ENCODE results near the gene FAM78A. TPM values are rescaled to one million over a fixed set of nuclear protein-coding genes. Genes with fewer than 3 reads are reported as not detected.
"Not testable (repeated sequence)": the region's sequence is repeated elsewhere in the genome, so short reads cannot be mapped to it uniquely, and the experiment has no call there.

Gene FAM78A
- total and polyA plus RNA-seq, 7 experiments from 2014 or later = 10.5 to 114 (median 66.0) TPM

DNA sequence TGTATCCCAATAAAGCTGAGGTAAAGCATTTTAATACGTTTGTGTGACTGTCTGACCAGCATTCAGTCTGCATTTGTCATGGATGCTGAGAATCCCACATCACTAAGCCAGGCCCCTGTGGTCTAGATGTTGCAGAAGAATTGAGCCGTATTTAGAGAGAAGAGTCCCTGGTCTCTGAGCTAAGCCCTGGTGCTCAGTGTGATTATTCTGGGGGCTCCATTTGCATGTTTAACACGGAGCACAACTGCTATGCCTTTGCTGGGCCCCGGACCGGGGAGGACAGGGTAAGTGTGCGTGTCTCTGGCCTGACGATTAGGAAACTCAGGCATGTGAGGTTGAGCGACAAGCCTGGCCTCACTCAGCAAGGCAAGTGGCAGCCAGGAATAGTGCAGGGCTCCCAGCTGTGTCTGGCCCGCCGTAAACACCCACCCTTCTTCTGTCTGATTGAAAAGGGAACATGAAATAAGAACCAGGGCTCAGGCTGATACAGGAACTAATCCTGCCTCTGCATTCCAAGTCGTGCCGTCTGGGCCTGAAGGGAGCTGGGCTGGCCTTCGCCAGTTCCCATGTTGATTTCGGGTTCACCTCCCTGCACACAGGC is 22.3 kb downstream of the FAM78A start:
- Mint-ChIP-seq H3K4me1 (peaks cover 13 to 74% (median 57%) of the 10 kb centered on the region in 7 donors), H3K4me3 (peak overlapping the region; percentile 23 to 87 (median 52)), H3K9me3 (peaks cover 0 to 3% (median 0%) of the 10 kb centered on the region in 11 donors), H3K36me3 (peaks cover 0 to 7% (median 0%) of the 10 kb centered on the region in 5 donors), H3K27ac (peak overlapping the region; percentile 80 to 99 (median 96)), H3K27me3 (no peaks in the 10 kb centered on the region)
- ChIA-PET POLR2A (interaction anchor here (10.8 to 20.4 kb wide), 2 partner anchors 15 to 18 kb away, joined by 132 to 886 read pairs; partner anchors contain the start of gene FAM78A), CTCF (interaction anchor here (1.0 kb wide), 1 partner anchor 82 kb away, joined by 3 read pairs; no protein-coding TSS in a partner anchor)
- H3K4me1 ChIP-seq (ENCODE audit: control insufficient read depth in 2 of 2, insufficient read depth in 2 of 2, low read length in 2 of 2) = peaks cover 63 to 73% of the 10 kb centered on the region in 2 donors
- intact Hi-C loops (cut with micrococcal nuclease) = loop anchor here (2.0 to 10.0 kb wide), 4 partner anchors 77 to 481 kb away; no protein-coding TSS in a partner anchor
- peaks cover 0 to 7% (median 5%) of the 10 kb centered on the region in 3 experiments for H3K36me3 ChIP-seq (ENCODE audit: control insufficient read depth in 2 of 3, insufficient read depth in 3 of 3, low read length in 3 of 3)
- H3K27me3 ChIP-seq (ENCODE audit: control insufficient read depth in 2 of 2, insufficient read depth in 2 of 2, low read length in 2 of 2) = no peaks in the 10 kb centered on the region
- ATAC-seq (no peak), DNase-seq (peak in 1 of 9 donors; percentile 7)
- no peak overlapping the region for H3K4me3 ChIP-seq (ENCODE audit: low read length)
- peak overlapping the region; percentile 16 for H3K27ac ChIP-seq (ENCODE audit: low read depth, low read length)
- H3K9me3 ChIP-seq (ENCODE audit: control insufficient read depth in 2 of 3, low read length in 3 of 3) = no peaks in the 10 kb centered on the region

DNA sequence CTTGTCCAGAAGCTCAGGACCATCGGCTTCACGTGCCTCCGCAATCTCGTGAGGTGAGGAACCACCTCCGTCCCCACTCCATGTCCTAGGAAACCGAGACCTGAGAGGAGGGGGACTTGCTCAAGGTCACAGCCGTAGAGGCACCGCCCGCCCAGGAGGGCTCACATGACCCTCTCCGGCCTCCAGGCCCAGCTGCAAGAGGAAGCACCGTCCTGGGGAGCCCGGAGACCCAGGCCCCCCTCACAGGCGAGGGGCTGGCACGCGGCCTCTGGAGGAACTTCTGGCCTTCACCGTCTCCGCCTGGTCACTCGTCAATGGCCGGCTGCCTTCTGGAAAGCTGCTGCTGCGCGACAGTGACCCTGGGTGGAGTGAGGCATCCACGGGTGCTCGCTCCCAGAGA is 24.2 kb downstream of the FAM78A start:
- Histone ChIP-seq H3K27ac (ENCODE audit: low read depth, low read length) (peak overlapping the region; percentile 51), H3K36me3 (ENCODE audit: control insufficient read depth in 2 of 3, insufficient read depth in 3 of 3, low read length in 3 of 3) (no peaks in the 10 kb centered on the region), H3K9me3 (ENCODE audit: control insufficient read depth in 2 of 3, low read length in 3 of 3) (no peaks in the 10 kb centered on the region), H3K27me3 (ENCODE audit: control insufficient read depth in 2 of 2, insufficient read depth in 2 of 2, low read length in 2 of 2) (no peaks in the 10 kb centered on the region), H3K4me3 (ENCODE audit: low read length) (peak overlapping the region; percentile 42), H3K4me1 (ENCODE audit: control insufficient read depth in 2 of 2, insufficient read depth in 2 of 2, low read length in 2 of 2) (peaks cover 56% of the 10 kb centered on the region in 2 donors)
- peak overlapping the region in 6 of 9 donors; percentile 28 to 99 (median 94) for H3K27ac Mint-ChIP-seq
- H3K9me3 Mint-ChIP-seq = peaks cover 0 to 3% (median 0%) of the 10 kb centered on the region in 11 donors
- peaks cover 6 to 60% (median 43%) of the 10 kb centered on the region in 7 donors for H3K4me1 Mint-ChIP-seq
- POLR2A ChIA-PET = interaction anchor here (1.2 to 20.4 kb wide), 8 partner anchors 10 to 333 kb away, joined by 3 to 886 read pairs (median 6); partner anchors contain the start of gene FAM78A
- peaks cover 0 to 4% (median 0%) of the 10 kb centered on the region in 5 donors for H3K36me3 Mint-ChIP-seq
- DNase-seq (no peak), ATAC-seq (no peak)
- intact Hi-C loops (cut with micrococcal nuclease) = loop anchor here (1.0 to 10.0 kb wide), 9 partner anchors 14 to 483 kb away; no protein-coding TSS in a partner anchor
- CTCF ChIA-PET = interaction anchor here (0.6 to 2.0 kb wide), 5 partner anchors 14 to 84 kb away, joined by 3 to 9 read pairs (median 3); no protein-coding TSS in a partner anchor
- no peaks in the 10 kb centered on the region for H3K27me3 Mint-ChIP-seq
- peak overlapping the region; percentile 79 to 87 (median 85) for H3K4me3 Mint-ChIP-seq

DNA sequence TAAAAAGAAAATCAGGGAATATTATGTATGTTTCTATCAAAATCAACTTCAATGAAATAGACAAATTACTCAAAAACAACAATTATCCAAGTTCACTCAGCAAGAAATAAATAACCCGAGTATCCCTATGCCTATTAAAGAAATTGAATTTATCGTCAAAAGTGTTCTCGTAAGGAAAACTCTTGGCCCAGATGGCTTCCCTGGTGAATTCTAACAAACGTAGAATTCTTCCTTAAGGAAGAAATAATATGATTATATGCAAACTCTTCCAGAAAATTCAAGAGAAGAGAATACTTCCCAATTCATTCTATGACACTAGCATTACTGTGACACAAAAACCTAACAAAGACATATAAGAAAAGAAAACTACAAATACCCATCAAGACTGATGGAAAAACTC is 29.7 kb downstream of the FAM78A start:
- Histone ChIP-seq H3K27ac (ENCODE audit: low read depth, low read length) (no peak overlapping the region), H3K36me3 (ENCODE audit: control insufficient read depth in 2 of 3, insufficient read depth in 3 of 3, low read length in 3 of 3) (no peaks in the 10 kb centered on the region), H3K27me3 (ENCODE audit: control insufficient read depth in 2 of 2, insufficient read depth in 2 of 2, low read length in 2 of 2) (no peaks in the 10 kb centered on the region), H3K4me1 (ENCODE audit: control insufficient read depth in 2 of 2, insufficient read depth in 2 of 2, low read length in 2 of 2) (peaks cover 5% of the 10 kb centered on the region in 2 donors), H3K9me3 (ENCODE audit: control insufficient read depth in 2 of 3, low read length in 3 of 3) (no peaks in the 10 kb centered on the region), H3K4me3 (ENCODE audit: low read length) (no peak overlapping the region)
- ATAC-seq = no peak
- H3K36me3 Mint-ChIP-seq = peaks cover 0 to 12% (median 4%) of the 10 kb centered on the region in 5 donors
- ChIA-PET CTCF (interaction anchor here (0.7 kb wide), 1 partner anchor 30 kb away, joined by 4 read pairs; the partner anchor contains the start of gene FAM78A), POLR2A (interaction anchor here (1.5 to 20.4 kb wide), 3 partner anchors 8 to 23 kb away, joined by 5 to 886 read pairs (median 15); partner anchors contain the start of gene FAM78A)
- peaks cover 0 to 5% (median 0%) of the 10 kb centered on the region in 5 donors for H3K27me3 Mint-ChIP-seq
- intact Hi-C loops (cut with micrococcal nuclease) = no loop called here
- no peak for DNase-seq
- H3K9me3 Mint-ChIP-seq = peaks cover 0 to 4% (median 0%) of the 10 kb centered on the region in 11 donors
- H3K27ac Mint-ChIP-seq = no peak overlapping the region
- H3K4me3 Mint-ChIP-seq = no peak overlapping the region
- peaks cover 1 to 10% (median 5%) of the 10 kb centered on the region in 7 donors for H3K4me1 Mint-ChIP-seq

DNA sequence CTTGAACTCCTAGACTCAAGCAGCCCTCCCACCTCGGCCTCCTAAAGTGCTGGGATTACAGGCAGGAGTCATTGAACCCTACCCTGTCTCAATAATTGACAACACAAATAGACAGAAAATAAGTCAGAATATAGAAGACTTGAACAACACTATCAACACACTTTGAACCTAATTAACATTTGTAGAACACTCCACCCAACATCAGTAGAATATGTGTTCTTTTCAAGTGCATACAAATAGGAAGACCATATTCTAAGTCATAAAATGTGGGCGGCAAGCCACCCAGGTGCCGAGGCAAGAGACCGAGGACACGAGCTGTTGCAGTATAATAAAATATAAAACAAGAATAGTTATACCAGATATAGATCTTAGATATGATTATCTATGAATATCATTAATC is 32.0 kb downstream of the FAM78A start:
- Mint-ChIP-seq H3K4me1 (peaks cover 7 to 13% (median 10%) of the 10 kb centered on the region in 7 donors), H3K36me3 (peaks cover 0 to 15% (median 4%) of the 10 kb centered on the region in 5 donors)
- H3K27me3 Mint-ChIP-seq; intact Hi-C loops (cut with micrococcal nuclease); H3K9me3 ChIP-seq (ENCODE audit: control insufficient read depth in 2 of 3, low read length in 3 of 3); POLR2A ChIA-PET; H3K4me3 ChIP-seq (ENCODE audit: low read length); H3K27me3 ChIP-seq (ENCODE audit: control insufficient read depth in 2 of 2, insufficient read depth in 2 of 2, low read length in 2 of 2); H3K4me3 Mint-ChIP-seq; H3K4me1 ChIP-seq (ENCODE audit: control insufficient read depth in 2 of 2, insufficient read depth in 2 of 2, low read length in 2 of 2); H3K27ac Mint-ChIP-seq; H3K27ac ChIP-seq (ENCODE audit: low read depth, low read length); DNase-seq; H3K9me3 Mint-ChIP-seq; H3K36me3 ChIP-seq (ENCODE audit: control insufficient read depth in 2 of 3, insufficient read depth in 3 of 3, low read length in 3 of 3); ATAC-seq: not testable (repeated sequence)
- CTCF ChIA-PET = interaction anchor here (0.7 kb wide), 1 partner anchor 19 kb away, joined by 3 read pairs; no protein-coding TSS in a partner anchor

DNA sequence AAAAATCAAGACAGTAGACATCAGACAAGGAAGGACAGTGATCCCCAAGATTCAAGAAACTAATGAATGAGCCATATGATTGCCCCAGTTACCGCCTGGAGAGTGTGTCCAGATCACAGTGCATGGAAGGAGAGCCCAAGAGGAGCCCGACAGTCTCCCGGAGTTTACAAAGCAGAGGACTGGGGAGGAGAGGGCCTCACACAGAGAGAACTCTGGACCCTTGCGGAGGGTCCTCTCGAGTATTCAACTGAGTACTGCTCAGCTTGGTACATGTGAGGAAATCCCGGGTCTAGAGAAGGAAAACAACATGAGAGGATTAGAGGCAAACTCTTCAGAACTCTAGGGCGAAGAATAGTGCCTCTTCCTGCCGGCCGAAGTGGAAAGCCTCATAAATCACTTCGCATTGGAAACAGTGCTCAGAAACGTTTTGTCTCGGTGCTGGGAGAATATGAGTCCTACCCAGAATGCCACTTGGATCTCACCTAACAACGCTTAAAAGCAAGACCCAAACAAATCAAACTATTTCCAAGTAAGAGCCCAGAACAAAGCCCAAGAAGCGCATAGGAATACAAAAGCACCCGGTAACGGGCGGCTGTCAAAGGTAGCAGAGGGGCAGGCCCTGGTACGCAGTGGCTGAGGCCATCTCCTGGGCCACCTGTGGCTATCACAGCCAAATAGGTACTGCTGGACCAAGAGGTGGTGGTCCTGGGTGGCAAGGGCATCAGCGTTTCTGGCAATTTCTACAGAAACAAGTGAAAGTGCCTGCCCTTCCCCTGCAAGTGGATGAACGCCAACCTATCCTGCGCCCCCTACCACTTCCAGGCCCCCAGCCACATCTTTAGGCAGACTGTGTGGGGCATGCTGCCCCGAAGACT is 36.0 kb downstream of the FAM78A start:
- peak overlapping the region in 2 of 9 donors; percentile 0 to 73 for H3K27ac Mint-ChIP-seq
- H3K4me1 Mint-ChIP-seq = peaks cover 27 to 49% (median 33%) of the 10 kb centered on the region in 7 donors
- Histone ChIP-seq H3K36me3 (ENCODE audit: control insufficient read depth in 2 of 3, insufficient read depth in 3 of 3, low read length in 3 of 3) (peaks cover 0 to 8% (median 0%) of the 10 kb centered on the region in 3 experiments), H3K4me3 (ENCODE audit: low read length) (no peak overlapping the region), H3K27me3 (ENCODE audit: control insufficient read depth in 2 of 2, insufficient read depth in 2 of 2, low read length in 2 of 2) (no peaks in the 10 kb centered on the region), H3K9me3 (ENCODE audit: control insufficient read depth in 2 of 3, low read length in 3 of 3) (no peaks in the 10 kb centered on the region), H3K27ac (ENCODE audit: low read depth, low read length) (no peak overlapping the region), H3K4me1 (ENCODE audit: control insufficient read depth in 2 of 2, insufficient read depth in 2 of 2, low read length in 2 of 2) (peaks cover 22 to 31% of the 10 kb centered on the region in 2 donors)
- CTCF ChIA-PET = no interaction called here
- intact Hi-C loops (cut with micrococcal nuclease) = no loop called here
- no peak overlapping the region for H3K4me3 Mint-ChIP-seq
- no peaks in the 10 kb centered on the region for H3K27me3 Mint-ChIP-seq
- no peak for ATAC-seq
- peaks cover 0 to 4% (median 0%) of the 10 kb centered on the region in 11 donors for H3K9me3 Mint-ChIP-seq
- no peak for DNase-seq
- POLR2A ChIA-PET = interaction anchor here (6.2 to 9.2 kb wide), 3 partner anchors 14 to 34 kb away, joined by 50 to 132 read pairs (median 75); partner anchors contain the start of gene FAM78A
- peaks cover 0 to 13% (median 4%) of the 10 kb centered on the region in 5 donors for H3K36me3 Mint-ChIP-seq

Data from naive thymus-derived CD4-positive, alpha-beta T cell (primary cell).